ENCODE data around the gene RANBP3.

Gene RANBP3

DNA sequence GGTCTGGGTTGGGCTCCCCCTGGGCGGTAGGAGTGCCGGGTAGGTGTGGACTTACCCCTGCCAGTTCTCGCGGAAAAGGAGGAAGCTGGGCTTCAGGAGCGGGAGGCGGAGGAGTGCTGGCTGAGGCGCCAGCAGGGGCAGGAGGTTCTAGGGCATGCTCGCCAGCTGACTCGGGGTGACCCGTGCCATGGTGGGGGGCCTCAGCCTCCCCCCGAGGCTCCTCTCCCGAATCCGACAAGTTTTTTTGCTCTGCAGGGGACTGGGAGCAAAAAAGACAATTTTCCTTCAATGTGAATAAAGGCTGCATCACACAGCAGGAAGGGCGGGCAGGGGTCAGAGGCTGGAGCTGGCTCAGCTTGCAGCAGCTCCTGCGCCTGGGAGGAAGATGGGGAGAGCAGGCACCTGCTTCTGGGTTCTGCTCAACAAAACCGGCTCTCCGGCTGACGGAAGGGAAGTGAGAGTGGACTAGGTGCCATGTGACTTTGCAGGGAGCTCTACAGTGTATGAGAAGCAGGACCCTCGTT lies 26.5 kb downstream of the RANBP3 start:
- no peak for DNase-seq (ENCODE audit: low read depth)
- TF ChIP-seq, protein P1, sequence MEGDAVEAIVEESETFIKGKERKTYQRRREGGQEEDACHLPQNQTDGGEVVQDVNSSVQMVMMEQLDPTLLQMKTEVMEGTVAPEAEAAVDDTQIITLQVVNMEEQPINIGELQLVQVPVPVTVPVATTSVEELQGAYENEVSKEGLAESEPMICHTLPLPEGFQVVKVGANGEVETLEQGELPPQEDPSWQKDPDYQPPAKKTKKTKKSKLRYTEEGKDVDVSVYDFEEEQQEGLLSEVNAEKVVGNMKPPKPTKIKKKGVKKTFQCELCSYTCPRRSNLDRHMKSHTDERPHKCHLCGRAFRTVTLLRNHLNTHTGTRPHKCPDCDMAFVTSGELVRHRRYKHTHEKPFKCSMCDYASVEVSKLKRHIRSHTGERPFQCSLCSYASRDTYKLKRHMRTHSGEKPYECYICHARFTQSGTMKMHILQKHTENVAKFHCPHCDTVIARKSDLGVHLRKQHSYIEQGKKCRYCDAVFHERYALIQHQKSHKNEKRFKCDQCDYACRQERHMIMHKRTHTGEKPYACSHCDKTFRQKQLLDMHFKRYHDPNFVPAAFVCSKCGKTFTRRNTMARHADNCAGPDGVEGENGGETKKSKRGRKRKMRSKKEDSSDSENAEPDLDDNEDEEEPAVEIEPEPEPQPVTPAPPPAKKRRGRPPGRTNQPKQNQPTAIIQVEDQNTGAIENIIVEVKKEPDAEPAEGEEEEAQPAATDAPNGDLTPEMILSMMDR (conservative IDR thresholded peaks at IDR 0.05; ENCODE audit: control insufficient read depth, insufficient read depth, low read depth, low read length): no peak
- H3K4me3 ChIP-seq (ENCODE audit: control insufficient read depth, low read depth, low read length): no peak overlapping the region

DNA sequence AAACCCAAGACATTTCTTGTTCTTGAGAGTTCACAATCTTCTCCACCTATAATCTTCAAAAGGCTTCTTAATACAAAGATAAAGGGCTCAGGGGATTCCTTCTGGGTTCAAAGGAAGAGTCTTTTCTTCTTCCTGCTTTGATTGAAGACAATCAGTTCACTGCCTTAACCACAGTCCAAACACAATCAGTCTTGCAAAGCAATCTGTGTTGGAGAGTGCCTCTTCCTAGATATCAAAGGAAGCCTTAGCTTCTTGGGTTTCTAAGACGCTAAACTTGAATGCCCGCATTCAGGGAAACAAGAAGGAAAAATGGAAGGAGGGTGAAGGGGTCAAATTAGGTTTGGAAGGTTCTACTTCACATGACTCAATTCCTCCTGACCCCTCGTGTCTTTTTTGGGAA lies 27.2 kb downstream of the RANBP3 start:
- no peak overlapping the region for H3K4me3 ChIP-seq (ENCODE audit: control insufficient read depth, low read depth, low read length)
- no peak for DNase-seq (ENCODE audit: low read depth)
- TF ChIP-seq, protein P1 (conservative IDR thresholded peaks at IDR 0.05; ENCODE audit: control insufficient read depth, insufficient read depth, low read depth, low read length): no peak

DNA sequence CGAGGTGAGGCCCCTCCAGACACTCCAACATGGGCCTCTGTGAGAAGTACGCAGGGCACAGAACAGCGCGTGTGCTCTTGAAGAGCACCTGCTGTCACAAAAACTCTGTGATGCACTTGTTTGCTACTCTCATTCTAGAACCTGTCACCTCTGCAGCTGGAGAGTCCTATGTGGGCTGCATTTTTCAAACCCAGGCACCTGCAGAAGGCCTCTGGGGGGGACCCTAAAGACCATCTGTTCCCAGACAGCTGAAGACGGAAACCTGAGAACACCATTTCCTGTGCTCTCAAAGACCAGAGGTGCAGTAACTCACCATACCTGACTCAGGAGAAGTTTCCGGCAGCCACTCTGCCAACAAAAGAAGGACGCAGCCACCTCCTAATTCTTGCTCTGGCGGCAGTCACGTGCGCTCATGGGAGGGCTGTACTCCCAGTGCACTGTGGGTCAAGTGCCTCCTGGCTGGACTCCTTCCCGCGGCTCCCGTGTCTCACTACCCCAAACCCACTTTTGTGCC lies 28.1 kb downstream of the RANBP3 start:
- TF ChIP-seq, protein P1 (conservative IDR thresholded peaks at IDR 0.05; ENCODE audit: control insufficient read depth, insufficient read depth, low read depth, low read length): no peak
- no peak overlapping the region for H3K4me3 ChIP-seq (ENCODE audit: control insufficient read depth, low read depth, low read length)
- DNase-seq (ENCODE audit: low read depth): no peak

DNA sequence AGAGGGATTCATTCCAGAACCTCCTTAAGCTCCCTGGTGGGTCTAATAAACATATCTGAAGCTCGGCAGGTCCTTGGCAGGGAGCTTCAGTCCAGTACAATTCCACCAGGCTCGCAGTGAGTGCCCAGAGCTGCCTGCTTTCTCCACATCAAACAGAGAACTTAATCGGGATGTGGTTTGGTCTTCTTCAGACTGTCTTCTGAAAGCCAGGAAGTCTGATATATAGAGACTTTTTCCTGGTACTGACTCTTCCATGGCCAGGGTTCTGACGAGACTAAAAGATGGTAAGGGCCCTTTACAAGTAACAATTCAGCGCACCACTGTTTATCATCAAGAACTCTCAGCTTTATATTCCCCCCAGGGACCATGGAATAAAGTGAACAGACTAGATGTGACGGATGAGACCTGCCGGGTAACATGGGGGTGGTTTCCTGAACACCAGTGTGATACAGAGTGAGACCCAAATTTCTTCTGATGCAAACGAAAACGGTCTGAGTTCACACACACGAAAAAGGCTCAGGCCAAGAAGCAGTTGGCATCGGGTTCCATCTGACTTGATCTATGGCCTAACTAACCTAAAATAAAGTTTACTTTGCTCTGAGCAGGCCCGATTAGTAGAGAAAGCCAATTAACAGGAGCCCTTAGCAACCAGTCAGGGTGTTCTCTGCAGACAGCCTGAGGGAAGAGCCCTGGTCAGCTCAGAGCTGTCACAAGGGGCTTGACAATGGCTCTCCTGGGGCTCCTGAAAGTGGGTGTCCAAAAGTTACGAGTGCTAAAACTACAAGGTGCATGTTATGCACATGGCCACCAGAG lies 29.0 kb downstream of the RANBP3 start:
- TF ChIP-seq, protein P1 (conservative IDR thresholded peaks at IDR 0.05; ENCODE audit: control insufficient read depth, insufficient read depth, low read depth, low read length): no peak
- H3K4me3 ChIP-seq (ENCODE audit: control insufficient read depth, low read depth, low read length): no peak overlapping the region
- no peak for DNase-seq (ENCODE audit: low read depth)

DNA sequence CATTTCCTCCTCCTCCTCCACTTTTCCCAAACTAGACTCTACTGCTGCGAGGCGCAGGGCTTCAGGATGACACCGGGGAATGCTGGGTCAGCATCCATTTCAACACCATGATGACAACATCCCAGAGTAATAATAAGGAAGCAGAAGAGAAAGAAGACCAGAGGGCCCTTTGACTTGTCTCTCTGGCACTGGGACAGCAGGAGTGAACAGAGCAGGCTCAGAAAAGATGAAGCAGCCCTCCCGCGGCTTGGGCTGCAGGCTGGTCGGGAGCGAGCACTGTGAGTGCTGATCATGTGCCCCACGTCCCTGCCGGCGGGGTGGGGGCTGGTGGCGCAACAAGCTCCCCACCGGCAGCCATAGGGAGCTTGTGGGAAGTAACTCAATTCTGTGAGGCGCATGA lies 30.5 kb downstream of the RANBP3 start:
- no peak overlapping the region for H3K4me3 ChIP-seq (ENCODE audit: control insufficient read depth, low read depth, low read length)
- peak; percentile 93 for DNase-seq (ENCODE audit: low read depth)
- TF ChIP-seq, protein P1 (conservative IDR thresholded peaks at IDR 0.05; ENCODE audit: control insufficient read depth, insufficient read depth, low read depth, low read length): no peak

DNA sequence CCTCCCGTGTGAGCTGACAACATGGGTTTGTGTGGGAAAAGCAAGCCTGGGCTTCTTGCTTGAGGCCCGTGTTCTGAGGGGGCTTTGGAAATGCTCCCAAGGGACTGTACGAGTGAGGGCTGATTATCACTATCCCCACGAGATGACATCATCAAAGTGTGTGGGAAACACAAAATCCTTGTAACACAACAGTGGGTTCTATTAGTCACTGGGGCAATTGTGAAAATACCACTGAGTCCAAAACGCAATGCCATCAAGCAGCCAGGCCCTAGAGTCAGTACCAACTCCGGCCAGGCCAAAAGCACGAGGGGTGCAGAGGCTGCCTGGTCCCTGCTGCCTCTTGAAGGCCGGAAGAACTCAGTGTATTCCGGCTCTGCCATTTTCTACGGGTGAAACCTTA lies 34.3 kb downstream of the RANBP3 start:
- TF ChIP-seq, protein P1 (conservative IDR thresholded peaks at IDR 0.05; ENCODE audit: control insufficient read depth, insufficient read depth, low read depth, low read length): no peak
- H3K4me3 ChIP-seq (ENCODE audit: control insufficient read depth, low read depth, low read length): no peak overlapping the region
- peak; percentile 87 for DNase-seq (ENCODE audit: low read depth)
